Upper lobe of left lung (tissue), 6 donors: ENCODE results near the gene CUX1. TPM values are rescaled to one million over a fixed set of nuclear protein-coding genes. Genes with fewer than 3 reads are reported as not detected.

ENCODE experiments used
- ATAC-seq, 2 donors: fragments of 200-7000 bp; cut with Tn5 transposase; one replicate each; pipeline ENCODE4 v1.9.1; 2022; ENCODE audit warnings: mild to moderate bottlenecking in 2 of 2, moderate library complexity in 2 of 2; ENCODE audit not compliant: low FRiP score in 2 of 2
- DNase-seq, 2 donors: peaks; one replicate each; pipeline ENCODE4 v3.0.0-alpha.2; 2019 to 2020
- H3K27ac ChIP-seq, 4 donors: fragments of 200-600 bp; sonication (generic); one replicate each; pipeline ENCODE4 v1.5.1; 2016 to 2019
- H3K27me3 ChIP-seq, 4 donors: fragments of 200-600 bp; sonication (generic); one replicate each; pipeline ENCODE4 v1.5.1; 2017 to 2019
- H3K36me3 ChIP-seq, 4 donors: fragments of 200-600 bp; sonication (generic); one replicate each; pipeline ENCODE4 v1.5.1; 2016 to 2019
- H3K4me1 ChIP-seq, 4 donors: fragments of 200-600 bp; sonication (generic); one replicate each; pipeline ENCODE4 v1.5.1; 2018 to 2019
- H3K4me3 ChIP-seq, 4 donors: fragments of 200-600 bp; sonication (generic); one replicate each; pipeline ENCODE4 v1.5.1; 2017 to 2019; ENCODE audit warnings: mild to moderate bottlenecking in 2 of 4, moderate library complexity in 1 of 4
- H3K9me3 ChIP-seq, 4 donors: fragments of 200-600 bp; sonication (generic); one replicate each; pipeline ENCODE4 v1.5.1; 2018 to 2019
- EP300 ChIP-seq, 4 donors: sonication (generic); formaldehyde crosslinking; IDR thresholded peaks; one replicate each; pipeline ENCODE4 v1.5.1; 2017; ENCODE audit warnings: antibody characterized with exemption in 4 of 4, control low read depth in 2 of 4
- POLR2A ChIP-seq, 4 donors: fragments of 450-650 bp; IDR thresholded peaks; one replicate each; pipeline ENCODE4 v1.5.1; 2016 to 2017; ENCODE audit warnings: antibody characterized with exemption in 4 of 4, mild to moderate bottlenecking in 2 of 4
- POLR2AphosphoS5 ChIP-seq, 2 donors: sonication (generic); formaldehyde crosslinking; IDR thresholded peaks; one replicate each; pipeline ENCODE4 v1.5.1; 2017; ENCODE audit warnings: antibody characterized with exemption in 2 of 2
- WGBS, 2 donors: methylation state at CpG; one replicate each; pipeline ENCODE4 v1.1.5; 2017 to 2018; 5-methylcytosine and 5-hydroxymethylcytosine counted together
- total RNA-seq, 6 donors: library from RNA; depleted of rRNA in 4 of 6; stranded (reverse); fragments of >200 nt in 4 of 6; gene quantifications; one replicate each; pipeline versions ENCODE4 v1.1.0 to v1.2.1, GENCODE V29; 2016 to 2021
- TF ChIP-seq, protein P1 (sequence below), 6 experiments: fragments of 450-650 bp in 4 of 6; fragments of 200-600 bp in 2 of 6; sonication (generic) in 2 of 6; IDR thresholded peaks; one replicate each; pipeline ENCODE4 v1.5.1; 2016 to 2019; ENCODE audit warnings: antibody characterized with exemption in 6 of 6
- donor health status: DM: no; HTN: no; CAD: no; lungs with moderate emphysema.
- donor health status: DM: no; HTN: yes; CAD: no; lungs with severe emphysema.

The CUX1 gene
- total RNA-seq, 6 donors from 2014 or later: 106 to 188 (median 115) TPM

DNA sequence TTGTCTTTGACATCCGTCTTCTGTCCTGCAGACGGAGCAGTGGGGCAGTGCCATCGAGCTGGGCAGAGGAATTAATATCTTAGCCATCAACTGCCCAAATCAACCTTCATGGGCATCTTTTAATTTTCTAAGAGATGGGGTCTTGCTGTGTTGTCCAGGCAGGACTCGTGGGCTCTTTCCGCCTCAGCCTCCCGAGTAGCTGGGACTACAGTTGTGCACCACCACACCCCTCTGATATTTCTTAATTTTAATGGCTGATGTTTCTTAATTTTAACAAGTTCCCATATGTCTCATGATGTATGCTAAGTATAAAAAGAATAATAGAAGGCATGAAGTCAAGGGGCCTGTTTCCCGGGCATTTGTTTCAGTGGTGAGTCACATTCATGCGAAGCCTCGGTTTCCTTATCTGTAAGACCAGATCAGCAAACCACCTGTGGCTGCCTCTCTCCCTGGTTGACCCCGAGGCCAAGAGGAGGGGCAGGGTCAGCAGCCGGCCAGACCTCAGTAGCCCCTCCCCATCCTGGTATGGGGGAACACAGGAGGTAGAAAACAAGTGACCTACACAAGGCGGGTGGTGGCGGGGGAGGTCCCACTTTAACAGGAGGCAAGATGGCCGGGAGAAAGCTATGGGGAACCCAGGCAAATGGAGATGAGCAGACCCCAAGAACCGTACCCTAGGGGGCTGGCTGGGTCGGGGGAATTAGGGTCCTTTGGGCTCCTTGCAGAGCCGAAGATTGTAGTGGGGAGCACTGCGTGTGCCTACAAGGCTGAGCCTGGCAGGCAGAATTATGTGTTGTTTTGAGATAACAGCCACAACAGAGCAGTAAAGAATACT, 85.5 kb downstream of the CUX1 start:
- Histone ChIP-seq H3K4me1 (peaks cover 0 to 19% (median 3%) of the 10 kb centered on the region in 4 donors), H3K36me3 (no peaks in the 10 kb centered on the region), H3K9me3 (no peaks in the 10 kb centered on the region), H3K4me3 (no peak overlapping the region), H3K27ac (no peak overlapping the region), H3K27me3 (no peaks in the 10 kb centered on the region)
- TF ChIP-seq, protein P1, sequence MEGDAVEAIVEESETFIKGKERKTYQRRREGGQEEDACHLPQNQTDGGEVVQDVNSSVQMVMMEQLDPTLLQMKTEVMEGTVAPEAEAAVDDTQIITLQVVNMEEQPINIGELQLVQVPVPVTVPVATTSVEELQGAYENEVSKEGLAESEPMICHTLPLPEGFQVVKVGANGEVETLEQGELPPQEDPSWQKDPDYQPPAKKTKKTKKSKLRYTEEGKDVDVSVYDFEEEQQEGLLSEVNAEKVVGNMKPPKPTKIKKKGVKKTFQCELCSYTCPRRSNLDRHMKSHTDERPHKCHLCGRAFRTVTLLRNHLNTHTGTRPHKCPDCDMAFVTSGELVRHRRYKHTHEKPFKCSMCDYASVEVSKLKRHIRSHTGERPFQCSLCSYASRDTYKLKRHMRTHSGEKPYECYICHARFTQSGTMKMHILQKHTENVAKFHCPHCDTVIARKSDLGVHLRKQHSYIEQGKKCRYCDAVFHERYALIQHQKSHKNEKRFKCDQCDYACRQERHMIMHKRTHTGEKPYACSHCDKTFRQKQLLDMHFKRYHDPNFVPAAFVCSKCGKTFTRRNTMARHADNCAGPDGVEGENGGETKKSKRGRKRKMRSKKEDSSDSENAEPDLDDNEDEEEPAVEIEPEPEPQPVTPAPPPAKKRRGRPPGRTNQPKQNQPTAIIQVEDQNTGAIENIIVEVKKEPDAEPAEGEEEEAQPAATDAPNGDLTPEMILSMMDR (IDR thresholded peaks at IDR 0.05): no peak
- TF ChIP-seq EP300 (IDR thresholded peaks at IDR 0.05) (no peak), POLR2A (IDR thresholded peaks at IDR 0.05) (no peak), POLR2AphosphoS5 (IDR thresholded peaks at IDR 0.05) (no peak)
- 82 to 90% methylated on average over 17 to 18 of the region's 18 CpGs for WGBS, 2 donors
- ATAC-seq (no peak), DNase-seq (no peak)

DNA sequence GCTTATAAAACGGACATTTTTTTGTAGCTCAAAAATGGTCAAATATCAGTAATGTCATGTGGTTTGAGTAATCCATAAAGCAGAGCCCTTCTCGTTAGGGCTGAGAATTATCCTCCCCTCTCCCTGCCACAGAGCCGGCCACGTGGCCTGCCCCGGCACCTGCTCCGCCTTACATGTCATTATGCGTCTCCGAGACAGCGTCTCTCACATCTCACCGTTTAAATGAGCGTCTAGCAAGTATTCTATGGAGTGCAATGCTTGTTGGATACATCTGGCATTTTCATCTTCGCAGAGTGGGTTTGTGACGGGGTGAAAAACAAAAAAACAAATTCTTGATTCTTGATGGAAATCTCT, 86.1 kb downstream of the CUX1 start:
- no peak for TF ChIP-seq POLR2A (IDR thresholded peaks at IDR 0.05)
- TF ChIP-seq EP300 (IDR thresholded peaks at IDR 0.05): no peak
- no peak for TF ChIP-seq POLR2AphosphoS5 (IDR thresholded peaks at IDR 0.05)
- TF ChIP-seq, protein P1 (IDR thresholded peaks at IDR 0.05): no peak
- no peaks in the 10 kb centered on the region for H3K27me3 ChIP-seq
- DNase-seq: no peak
- ATAC-seq: no peak
- WGBS, 2 donors: 94 to 95% methylated on average over 13 of the region's 13 CpGs
- H3K4me3 ChIP-seq: no peak overlapping the region
- no peaks in the 10 kb centered on the region for H3K36me3 ChIP-seq
- H3K9me3 ChIP-seq: no peaks in the 10 kb centered on the region
- peaks cover 0 to 19% (median 0%) of the 10 kb centered on the region in 4 donors for H3K4me1 ChIP-seq
- no peak overlapping the region for H3K27ac ChIP-seq

DNA sequence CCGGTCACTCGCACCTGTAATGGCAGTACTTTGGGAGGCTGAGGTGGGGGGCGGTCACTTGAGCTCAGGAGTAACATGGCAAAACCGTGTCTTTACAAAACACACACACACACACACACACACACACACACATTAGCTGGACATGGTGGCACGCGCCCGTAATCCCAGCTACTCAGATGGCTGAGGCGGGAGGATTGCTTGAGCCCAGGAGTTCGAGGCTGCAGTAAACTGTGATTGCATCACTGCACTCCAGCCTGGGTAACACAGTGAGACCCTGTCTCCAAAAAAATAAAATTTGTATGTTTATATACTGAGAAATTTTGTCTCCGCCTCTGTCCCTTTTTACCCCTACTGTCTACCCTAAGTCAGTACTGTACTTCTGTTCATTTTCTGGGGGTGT, 86.6 kb downstream of the CUX1 start:
- Histone ChIP-seq H3K9me3 (no peaks in the 10 kb centered on the region), H3K27me3 (no peaks in the 10 kb centered on the region), H3K4me1 (peaks cover 0 to 19% (median 0%) of the 10 kb centered on the region in 4 donors), H3K27ac (no peak overlapping the region), H3K4me3 (no peak overlapping the region), H3K36me3 (no peaks in the 10 kb centered on the region)
- ATAC-seq (no peak), DNase-seq (no peak)
- TF ChIP-seq EP300 (IDR thresholded peaks at IDR 0.05) (no peak), POLR2AphosphoS5 (IDR thresholded peaks at IDR 0.05) (no peak), POLR2A (IDR thresholded peaks at IDR 0.05) (no peak)
- TF ChIP-seq, protein P1 (IDR thresholded peaks at IDR 0.05): no peak
- 88 to 90% methylated on average over 10 of the region's 10 CpGs for WGBS, 2 donors

DNA sequence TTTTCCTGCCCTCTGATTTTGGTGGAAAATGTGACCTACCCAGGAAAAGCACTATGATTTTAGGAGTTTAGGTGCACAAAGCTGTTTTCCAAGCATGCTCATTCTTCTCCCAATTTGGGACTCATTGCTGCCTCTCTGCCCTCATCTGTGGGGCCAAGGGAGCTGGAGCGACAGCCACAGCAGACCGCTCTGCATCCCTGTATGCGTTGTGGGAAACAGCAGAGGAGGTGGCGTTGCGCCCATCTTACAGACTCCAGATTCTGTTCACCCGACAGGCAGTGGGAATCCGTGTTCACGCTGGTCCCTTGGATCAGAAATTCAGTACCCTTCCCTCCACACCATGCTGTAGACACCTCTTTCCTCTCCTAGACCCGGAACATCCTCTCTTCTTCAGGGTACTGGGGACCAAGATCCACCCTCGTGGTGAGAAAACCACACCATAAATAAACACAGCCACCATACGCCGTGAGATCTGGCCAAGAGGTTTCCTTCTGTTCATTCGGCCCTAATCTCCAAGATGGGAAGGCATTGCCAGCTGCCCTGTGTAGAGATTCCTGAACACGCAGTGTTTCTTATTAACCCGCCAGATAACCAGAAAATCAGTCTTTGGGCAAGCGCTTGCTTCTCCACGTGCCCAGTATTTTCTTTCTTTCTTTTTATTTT, 87.9 kb downstream of the CUX1 start:
- ATAC-seq (no peak), DNase-seq (no peak)
- WGBS, 2 donors: 89 to 95% methylated on average over 17 of the region's 17 CpGs
- Histone ChIP-seq H3K4me1 (peaks cover 0 to 15% (median 0%) of the 10 kb centered on the region in 4 donors), H3K27ac (no peak overlapping the region), H3K9me3 (no peaks in the 10 kb centered on the region), H3K27me3 (no peaks in the 10 kb centered on the region), H3K36me3 (no peaks in the 10 kb centered on the region), H3K4me3 (no peak overlapping the region)
- TF ChIP-seq, protein P1 (IDR thresholded peaks at IDR 0.05): no peak
- TF ChIP-seq POLR2AphosphoS5 (IDR thresholded peaks at IDR 0.05) (no peak), POLR2A (IDR thresholded peaks at IDR 0.05) (no peak), EP300 (IDR thresholded peaks at IDR 0.05) (no peak)
